NCI-H82 treated with DMSO at 0.1 percent for 48 hours (cell line): ENCODE measurements around the gene METTL13.

ENCODE experiments used
- DNase-seq: peaks from one replicate; lab custom pipeline; 2025; ENCODE audit not compliant: unreplicated experiment; lab: John Stamatoyannopoulos, UW

METTL13 gene

GRCh38 chr1:171781176-171781875 is at the start of gene METTL13:
METTL13 (plus strand) TSS chr1:171781660; CDS start chr1:171781968, 308 bp downstream.
- DNase-seq, result peak; percentile 99

GRCh38 chr1:171736196-171736595 is 45.3 kb upstream of the METTL13 start:
- DNase-seq, result no peak

- peak; percentile 12 for DNase-seq
These were observed 42.5 kb upstream of the METTL13 start for GRCh38 chr1:171738911-171739310.

- DNase-seq, result no peak
These were observed 41.8 kb upstream of the METTL13 start for GRCh38 chr1:171739656-171740055.

- DNase-seq, result no peak
These were observed 41.0 kb upstream of the METTL13 start for GRCh38 chr1:171740356-171740863.

- DNase-seq, result peak; percentile 65
These were observed 40.2 kb upstream of the METTL13 start for GRCh38 chr1:171740987-171741871.

GRCh38 chr1:171741872-171742576 is 39.4 kb upstream of the METTL13 start, which contains the start of gene VAMP4:
VAMP4 (minus strand) TSS chr1:171742065; CDS start chr1:171738414, 3,651 bp downstream.
- peak; percentile 73 for DNase-seq

- no peak for DNase-seq
These were observed 38.9 kb upstream of the METTL13 start for GRCh38 chr1:171742577-171742922.

- peak; percentile 59 for DNase-seq
These were observed 38.2 kb upstream of the METTL13 start for GRCh38 chr1:171743081-171743870.

GRCh38 chr1:171744986-171745385 is 36.5 kb upstream of the METTL13 start:
- DNase-seq, result no peak

- DNase-seq, result no peak
These were observed 32.8 kb upstream of the METTL13 start for GRCh38 chr1:171748651-171749050.

- no peak for DNase-seq
These were observed 30.2 kb upstream of the METTL13 start for GRCh38 chr1:171751221-171751620.

- DNase-seq, result no peak
These were observed 28.3 kb upstream of the METTL13 start for GRCh38 chr1:171753182-171753581.

GRCh38 chr1:171753685-171754352 is 27.6 kb upstream of the METTL13 start:
- no peak for DNase-seq

GRCh38 chr1:171754353-171754705 is 27.1 kb upstream of the METTL13 start:
- no peak for DNase-seq

GRCh38 chr1:171754971-171755370 is 26.5 kb upstream of the METTL13 start:
- DNase-seq, result no peak

GRCh38 chr1:171756856-171757255 is 24.6 kb upstream of the METTL13 start:
- no peak for DNase-seq

GRCh38 chr1:171758011-171758410 is 23.4 kb upstream of the METTL13 start:
- no peak for DNase-seq

GRCh38 chr1:171762143-171762563 is 19.3 kb upstream of the METTL13 start:
- no peak for DNase-seq

GRCh38 chr1:171763764-171764163 is 17.7 kb upstream of the METTL13 start:
- no peak for DNase-seq
